Forelimb muscle (tissue), 1 donor: ENCODE data around the gene XIRP1. TPM values are rescaled to one million over a fixed set of nuclear protein-coding genes. Genes with fewer than 3 reads are reported as not detected.

Experiments
- DNase-seq: peaks from one replicate; pipeline ENCODE4 v3.0.0-alpha.2; 2013; ENCODE audit warnings: low read depth
- polyA plus RNA-seq: library from polyadenylated mRNA; unstranded; fragments of 120-200 nt; gene quantifications from one replicate; pipeline ENCODE4 v1.2.1, GENCODE V29; 2013; ENCODE audit not compliant: insufficient read length

The XIRP1 gene
- polyA plus RNA-seq, 1 donor, result 265 TPM

GRCh38 chr3:39144095-39144747 is 48.2 kb downstream of the XIRP1 start:
- no peak for DNase-seq

- no peak for DNase-seq
Observed at GRCh38 chr3:39143051-39143885, 49.1 kb downstream of the XIRP1 start.

DNA sequence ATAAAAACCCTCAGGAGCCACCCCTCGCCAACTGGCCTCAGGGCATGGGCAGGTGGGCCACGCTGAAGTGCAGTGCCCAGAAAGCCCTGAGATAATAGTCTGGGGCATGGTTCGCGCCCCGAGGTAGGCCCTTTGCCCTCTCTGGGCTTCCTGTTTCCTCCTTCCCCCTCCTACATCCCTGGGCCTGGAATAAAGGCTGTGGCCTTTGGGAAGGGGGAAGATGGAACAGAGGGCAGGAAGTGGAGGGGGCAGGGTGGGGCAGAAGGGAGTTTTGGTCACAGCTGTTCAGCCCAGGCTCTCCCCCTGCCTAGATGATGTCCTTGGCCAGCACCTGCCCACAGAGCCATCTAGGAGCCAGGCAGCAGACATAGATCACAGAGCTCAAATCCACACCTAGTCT is 50.3 kb downstream of the XIRP1 start:
- no peak for DNase-seq

DNA sequence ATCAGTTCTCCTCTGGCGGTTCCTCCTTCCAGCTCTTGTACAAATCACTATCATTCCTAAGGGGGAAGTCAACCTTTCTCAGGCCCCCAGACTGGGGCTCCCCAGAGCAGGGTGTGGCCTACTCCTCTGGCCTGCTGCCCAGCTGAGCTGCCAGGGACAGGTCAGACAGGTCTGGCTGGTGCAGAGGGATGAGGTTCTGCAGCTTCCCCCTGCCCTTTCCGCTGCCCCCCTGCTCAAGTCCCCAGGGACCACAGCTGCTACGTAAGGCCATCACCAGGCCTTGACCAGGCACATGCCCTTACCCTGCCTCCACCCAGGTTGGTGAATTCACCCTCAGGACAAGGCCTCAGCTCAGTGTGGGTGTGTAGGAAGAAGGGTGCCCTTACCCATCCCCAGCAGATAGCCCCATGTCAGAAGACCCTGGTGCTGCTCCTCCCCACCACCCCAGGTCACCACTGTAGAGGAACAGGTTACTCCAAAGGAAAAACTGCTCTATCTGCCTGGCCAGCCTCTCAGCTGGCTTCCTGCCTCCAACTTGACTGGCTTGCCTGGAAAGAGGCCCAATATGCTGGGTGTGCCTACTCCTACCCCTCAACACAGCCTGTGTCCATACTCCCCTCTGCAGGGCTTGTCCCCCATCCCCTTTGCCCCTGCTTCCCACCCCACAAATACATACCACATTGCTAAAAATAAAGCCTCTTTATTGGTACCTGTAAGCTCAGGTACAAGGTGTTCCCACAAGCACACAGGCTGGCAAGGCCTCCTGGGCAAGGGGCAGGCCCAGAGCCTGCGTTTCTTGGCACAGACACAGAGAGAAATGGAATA is 51.0 kb downstream of the XIRP1 start:
- no peak for DNase-seq

DNA sequence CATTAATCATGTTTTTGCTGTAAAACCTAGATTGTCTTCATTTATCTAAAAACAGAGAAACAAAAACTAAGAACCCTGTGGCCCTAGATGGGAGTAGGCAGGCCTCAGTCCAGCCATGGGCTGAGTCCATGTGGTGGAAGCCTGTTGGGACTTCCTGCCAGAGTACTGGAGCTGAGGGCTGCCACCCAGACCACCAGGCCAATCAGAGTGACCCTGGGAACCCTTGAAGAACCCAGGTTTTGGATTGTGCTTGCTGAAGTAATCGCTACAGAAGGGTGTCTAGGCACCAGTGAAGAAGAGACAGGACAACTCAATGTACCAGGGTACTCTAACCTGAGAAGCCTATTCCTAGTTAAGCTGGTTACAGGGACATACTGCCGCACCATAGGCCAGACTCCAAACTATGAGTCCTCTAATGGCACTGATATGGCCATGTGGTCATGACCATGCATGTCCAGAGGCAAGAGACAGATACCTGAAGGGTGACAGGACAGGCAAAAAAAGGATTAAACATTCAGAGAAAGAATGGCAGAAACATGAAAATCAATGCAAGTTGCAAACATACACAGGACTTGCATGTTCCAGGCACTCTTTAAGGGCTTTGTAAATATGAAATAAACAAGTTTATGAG is 51.9 kb downstream of the XIRP1 start:
- DNase-seq, result no peak

GRCh38 chr3:39139442-39139841 is 53.0 kb downstream of the XIRP1 start:
- DNase-seq, result no peak

GRCh38 chr3:39138804-39139415 is 53.5 kb downstream of the XIRP1 start:
- DNase-seq, result no peak

- no peak for DNase-seq
Observed at GRCh38 chr3:39137991-39138803, 54.2 kb downstream of the XIRP1 start.

DNA sequence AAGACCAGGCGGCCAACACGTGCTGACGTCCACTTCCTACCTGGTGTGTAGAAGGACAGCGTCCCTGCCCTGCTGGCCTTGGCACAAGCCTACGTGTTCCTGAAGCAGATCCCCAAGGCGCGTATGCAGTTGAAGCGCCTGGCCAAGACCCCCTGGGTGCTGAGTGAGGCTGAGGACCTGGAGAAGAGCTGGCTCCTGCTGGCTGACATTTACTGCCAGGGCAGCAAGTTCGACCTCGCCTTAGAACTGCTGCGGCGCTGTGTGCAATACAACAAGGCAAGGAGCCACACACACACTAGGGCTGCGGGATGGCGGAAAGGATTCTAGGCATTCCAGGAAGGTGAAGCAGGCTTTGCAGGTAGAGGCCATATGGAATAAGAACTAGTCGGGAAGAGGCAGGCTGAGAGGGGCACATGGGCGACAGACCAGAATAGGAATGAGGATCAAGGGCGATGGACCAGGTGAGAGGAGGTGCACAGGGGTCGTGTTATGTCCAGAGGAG is 54.9 kb downstream of the XIRP1 start:
- DNase-seq, result no peak

GRCh38 chr3:39136533-39137434 is 55.6 kb downstream of the XIRP1 start:
- no peak for DNase-seq

GRCh38 chr3:39135170-39135805 is 57.1 kb downstream of the XIRP1 start:
- no peak for DNase-seq

- no peak for DNase-seq
Observed at GRCh38 chr3:39134305-39134704, 58.1 kb downstream of the XIRP1 start.

DNA sequence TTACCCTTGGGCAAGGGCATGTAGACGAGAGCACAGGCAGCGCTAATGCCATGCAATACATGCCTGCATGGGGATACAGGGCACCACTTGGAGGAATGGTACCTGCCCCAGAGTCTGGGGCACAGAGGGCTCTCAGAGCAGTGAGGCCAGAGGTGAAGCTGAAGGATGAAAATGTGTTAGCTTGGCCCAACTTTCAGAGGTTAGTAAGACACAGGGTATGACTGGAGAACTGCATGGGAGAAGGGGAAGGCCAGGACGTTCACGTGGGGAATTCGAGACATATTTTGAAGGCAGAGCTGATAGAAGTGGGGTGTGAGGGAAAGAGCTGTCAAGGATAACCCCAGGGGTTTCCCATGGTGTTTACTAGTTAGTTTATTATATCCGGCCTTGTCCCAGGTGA is 58.6 kb downstream of the XIRP1 start:
- DNase-seq, result no peak

Other genes starting within 250 kb of the XIRP1 start
- gene SCN11A, start 140.7 kb downstream of the XIRP1 start, polyA plus RNA-seq, result 2.5 TPM
- 39.0 TPM for gene WDR48, start 140.6 kb downstream of the XIRP1 start, polyA plus RNA-seq
- gene GORASP1, start 85.0 kb downstream of the XIRP1 start, polyA plus RNA-seq, result 34.9 TPM
- gene TTC21A, start 84.9 kb downstream of the XIRP1 start, polyA plus RNA-seq, result 4.3 TPM
- 4.9 TPM for gene CSRNP1, start 39.0 kb downstream of the XIRP1 start, polyA plus RNA-seq
- gene CX3CR1, start 87.4 kb upstream of the XIRP1 start, polyA plus RNA-seq, result 4.2 TPM
- gene CCR8, start 137.1 kb upstream of the XIRP1 start, polyA plus RNA-seq, result not detected
- 19.1 TPM for gene SLC25A38, start 190.8 kb upstream of the XIRP1 start, polyA plus RNA-seq
- 2,221 TPM for gene RPSA, start 214.1 kb upstream of the XIRP1 start, polyA plus RNA-seq